Glutamatergic neuron (in vitro differentiated cells): ENCODE data around the gene VSIG4. TPM values are rescaled to one million over a fixed set of nuclear protein-coding genes. Genes with fewer than 3 reads are reported as not detected.

Experiments
- DNase-seq: peaks from one replicate; pipeline ENCODE4 v3.0.0; 2022
- H3K27ac Mint-ChIP-seq: one replicate; pipeline ENCODE4 v1.8.0; 2020; ENCODE audit warnings: mild to moderate bottlenecking, mixed read lengths, inconsistent platforms; ENCODE audit not compliant: unreplicated experiment
- H3K27me3 Mint-ChIP-seq: one replicate; pipeline ENCODE4 v1.8.0; 2020; ENCODE audit warnings: mild to moderate bottlenecking, moderate library complexity, mixed read lengths, inconsistent platforms; ENCODE audit not compliant: unreplicated experiment
- H3K36me3 Mint-ChIP-seq: one replicate; pipeline ENCODE4 v1.8.0; 2020; ENCODE audit warnings: mild to moderate bottlenecking, mixed read lengths, inconsistent platforms; ENCODE audit not compliant: unreplicated experiment
- H3K4me1 Mint-ChIP-seq: one replicate; pipeline ENCODE4 v1.8.0; 2020; ENCODE audit warnings: mild to moderate bottlenecking, low read depth, mixed read lengths, inconsistent platforms; ENCODE audit not compliant: unreplicated experiment
- H3K4me3 Mint-ChIP-seq: one replicate; pipeline ENCODE4 v1.8.0; 2020; ENCODE audit warnings: mild to moderate bottlenecking, mixed read lengths, inconsistent platforms; ENCODE audit not compliant: unreplicated experiment
- H3K9me3 Mint-ChIP-seq: one replicate; pipeline ENCODE4 v1.8.0; 2020; ENCODE audit warnings: mild to moderate bottlenecking, moderate library complexity, mixed read lengths, inconsistent platforms; ENCODE audit not compliant: unreplicated experiment
- total RNA-seq: library from RNA; stranded (reverse); fragmentation: NEBNext Ultra II Directional; extraction: Animal tissue kit (Norgen Biotek cat#: 25700); gene quantifications from one replicate; pipeline ENCODE4 v1.2.1, GENCODE V29; 2021; ENCODE audit not compliant: unreplicated experiment
- TF ChIP-seq, protein P1 (sequence below): fragments of 200-600 bp; sonication (generic); IDR thresholded peaks from one replicate; pipeline ENCODE4 v1.5.0; 2021; ENCODE audit not compliant: partially characterized antibody, unreplicated experiment

VSIG4 gene
- total RNA-seq, 1 donor from 2014 or later = not detected

DNA sequence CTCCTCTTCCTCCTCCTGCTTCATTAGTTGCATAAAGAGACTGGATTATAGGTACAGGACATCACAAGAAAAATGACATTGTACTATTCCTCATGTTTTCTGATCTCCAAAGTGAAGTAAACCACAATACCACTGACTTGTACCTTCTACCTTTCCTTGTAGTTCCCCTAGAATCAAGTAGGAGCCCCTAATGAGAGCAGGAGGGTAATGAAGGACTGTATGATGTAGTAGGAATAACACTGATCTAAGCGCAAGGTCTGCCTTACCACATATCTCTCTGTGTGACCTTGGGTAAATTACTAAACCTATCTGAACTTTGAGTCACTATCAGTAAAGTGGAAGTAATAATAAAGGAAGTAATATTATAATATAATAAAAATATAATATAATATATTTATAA lies 3.6 kb downstream of the VSIG4 start:
- Mint-ChIP-seq H3K4me1 (no peaks in the 10 kb centered on the region), H3K4me3 (no peak overlapping the region), H3K9me3 (peaks cover 1% of the 10 kb centered on the region), H3K36me3 (no peaks in the 10 kb centered on the region), H3K27me3 (no peaks in the 10 kb centered on the region), H3K27ac (no peak overlapping the region)
- no peak for DNase-seq
- TF ChIP-seq, protein P1, sequence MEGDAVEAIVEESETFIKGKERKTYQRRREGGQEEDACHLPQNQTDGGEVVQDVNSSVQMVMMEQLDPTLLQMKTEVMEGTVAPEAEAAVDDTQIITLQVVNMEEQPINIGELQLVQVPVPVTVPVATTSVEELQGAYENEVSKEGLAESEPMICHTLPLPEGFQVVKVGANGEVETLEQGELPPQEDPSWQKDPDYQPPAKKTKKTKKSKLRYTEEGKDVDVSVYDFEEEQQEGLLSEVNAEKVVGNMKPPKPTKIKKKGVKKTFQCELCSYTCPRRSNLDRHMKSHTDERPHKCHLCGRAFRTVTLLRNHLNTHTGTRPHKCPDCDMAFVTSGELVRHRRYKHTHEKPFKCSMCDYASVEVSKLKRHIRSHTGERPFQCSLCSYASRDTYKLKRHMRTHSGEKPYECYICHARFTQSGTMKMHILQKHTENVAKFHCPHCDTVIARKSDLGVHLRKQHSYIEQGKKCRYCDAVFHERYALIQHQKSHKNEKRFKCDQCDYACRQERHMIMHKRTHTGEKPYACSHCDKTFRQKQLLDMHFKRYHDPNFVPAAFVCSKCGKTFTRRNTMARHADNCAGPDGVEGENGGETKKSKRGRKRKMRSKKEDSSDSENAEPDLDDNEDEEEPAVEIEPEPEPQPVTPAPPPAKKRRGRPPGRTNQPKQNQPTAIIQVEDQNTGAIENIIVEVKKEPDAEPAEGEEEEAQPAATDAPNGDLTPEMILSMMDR = no peak

DNA sequence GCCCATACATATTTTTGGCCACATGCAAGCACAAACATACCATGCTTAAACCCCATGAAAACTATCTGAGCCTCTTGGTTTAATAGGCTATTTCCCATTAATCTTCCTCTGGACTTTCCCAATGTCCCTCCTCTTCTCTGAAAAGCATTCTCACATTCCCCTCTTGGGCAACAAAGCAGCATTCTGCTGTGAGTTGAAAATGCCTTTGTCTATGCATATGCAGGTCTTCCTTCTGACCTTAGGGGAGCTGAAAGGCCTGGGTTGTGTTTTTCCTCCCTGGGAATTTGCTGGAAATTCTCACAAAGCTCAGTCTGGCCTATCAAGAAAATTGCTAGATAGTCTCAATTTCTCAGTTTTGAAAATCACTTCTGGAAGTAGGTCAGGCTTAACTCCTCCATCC lies 4.2 kb downstream of the VSIG4 start:
- TF ChIP-seq, protein P1 = no peak
- Mint-ChIP-seq H3K36me3 (no peaks in the 10 kb centered on the region), H3K9me3 (peaks cover 1% of the 10 kb centered on the region), H3K4me1 (no peaks in the 10 kb centered on the region), H3K27me3 (no peaks in the 10 kb centered on the region), H3K4me3 (no peak overlapping the region), H3K27ac (no peak overlapping the region)
- DNase-seq = no peak

DNA sequence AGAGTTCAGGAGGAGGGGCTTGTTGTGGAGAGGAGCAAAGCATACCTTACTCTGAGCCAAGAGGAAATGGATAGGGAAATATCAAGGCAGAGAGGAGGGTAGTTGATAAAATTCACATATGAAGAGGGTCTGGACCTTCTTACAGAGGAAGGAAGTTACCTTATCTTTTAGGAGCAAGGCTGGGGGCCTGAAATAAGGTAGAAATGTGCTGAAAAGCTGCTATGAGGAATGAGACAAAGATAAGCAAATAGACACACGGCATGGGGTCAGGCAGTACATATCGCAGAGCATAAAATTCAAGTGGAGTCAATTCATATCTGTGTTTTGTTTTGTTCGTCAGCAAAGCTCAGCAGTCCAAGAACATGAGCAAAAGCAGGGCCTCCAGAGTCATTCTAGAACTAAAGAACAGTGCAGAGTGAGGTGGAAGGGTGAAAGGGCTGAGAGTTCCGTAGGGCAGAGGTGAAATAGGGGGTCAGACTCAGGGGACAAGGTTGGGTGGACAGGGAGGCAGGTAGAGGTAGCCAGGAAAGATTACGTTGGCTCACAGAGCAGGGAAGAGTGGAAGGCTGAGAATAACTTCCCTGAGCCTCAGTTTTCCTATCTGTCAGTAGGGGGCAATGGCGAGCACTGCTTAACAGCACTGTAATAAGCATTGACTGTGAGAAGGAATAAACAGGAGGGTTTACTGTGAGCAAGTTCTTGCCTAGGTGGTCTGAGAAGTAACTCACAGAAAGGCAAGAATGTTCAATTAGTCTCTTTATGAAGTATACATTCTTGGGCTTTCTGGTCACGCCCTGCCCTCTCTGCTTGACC lies 9.2 kb downstream of the VSIG4 start:
- Mint-ChIP-seq H3K4me1 (peaks cover 3% of the 10 kb centered on the region), H3K27me3 (no peaks in the 10 kb centered on the region), H3K27ac (no peak overlapping the region), H3K4me3 (no peak overlapping the region), H3K36me3 (no peaks in the 10 kb centered on the region), H3K9me3 (no peaks in the 10 kb centered on the region)
- DNase-seq = no peak
- TF ChIP-seq, protein P1 = peak; percentile 27

DNA sequence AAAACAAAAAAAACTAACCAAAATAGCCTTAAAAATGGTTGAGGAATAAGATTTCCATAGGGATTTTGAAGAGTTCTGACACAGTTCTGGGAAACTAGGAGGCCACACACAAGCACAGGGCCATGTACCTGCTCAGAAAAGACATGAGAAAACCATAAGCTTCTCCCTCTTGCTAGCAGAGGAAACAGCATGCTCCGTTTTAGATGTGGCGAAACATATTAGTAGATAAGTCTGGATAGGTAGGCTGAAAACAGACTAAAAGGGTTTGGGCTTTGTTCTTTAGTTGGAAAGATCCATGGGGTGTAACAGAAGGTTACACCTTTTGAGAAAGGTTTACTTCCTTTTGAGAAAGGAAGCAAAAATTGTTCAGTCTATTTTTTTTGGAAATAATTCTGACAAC lies 10.9 kb downstream of the VSIG4 start:
- TF ChIP-seq, protein P1 = no peak
- no peak for DNase-seq
- Mint-ChIP-seq H3K4me3 (no peak overlapping the region), H3K27ac (no peak overlapping the region), H3K27me3 (no peaks in the 10 kb centered on the region), H3K36me3 (no peaks in the 10 kb centered on the region), H3K9me3 (no peaks in the 10 kb centered on the region), H3K4me1 (peaks cover 3% of the 10 kb centered on the region)

DNA sequence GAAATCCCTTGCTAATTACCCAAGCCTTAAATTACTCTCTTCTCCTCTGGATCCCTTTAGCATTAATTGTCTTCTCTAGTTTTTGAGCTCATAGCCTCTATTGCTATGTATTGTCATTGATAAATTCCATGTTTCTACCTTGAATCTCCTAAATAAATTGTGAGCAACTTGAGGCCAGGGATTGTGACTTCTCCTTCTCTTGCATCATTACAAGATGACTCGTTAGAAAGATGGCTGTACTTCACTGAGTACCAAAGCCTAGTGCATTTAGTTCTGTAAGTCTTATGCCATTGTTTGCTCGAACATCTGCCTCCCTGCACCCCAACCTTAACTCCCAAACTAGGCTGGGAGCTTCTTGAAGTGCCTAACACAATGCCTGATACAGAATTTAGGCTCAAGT lies 15.3 kb downstream of the VSIG4 start:
- no peak for DNase-seq
- Mint-ChIP-seq H3K4me3 (no peak overlapping the region), H3K27me3 (peaks cover 2% of the 10 kb centered on the region), H3K4me1 (peaks cover 3% of the 10 kb centered on the region), H3K27ac (no peak overlapping the region), H3K9me3 (no peaks in the 10 kb centered on the region), H3K36me3 (no peaks in the 10 kb centered on the region)
- TF ChIP-seq, protein P1 = no peak
